ENCODE data around the gene PRPF6. TPM values are rescaled to one million over a fixed set of nuclear protein-coding genes. Genes with fewer than 3 reads are reported as not detected.

PRPF6 gene
- total RNA-seq, 1 experiment from 2014 or later: 181 TPM

DNA sequence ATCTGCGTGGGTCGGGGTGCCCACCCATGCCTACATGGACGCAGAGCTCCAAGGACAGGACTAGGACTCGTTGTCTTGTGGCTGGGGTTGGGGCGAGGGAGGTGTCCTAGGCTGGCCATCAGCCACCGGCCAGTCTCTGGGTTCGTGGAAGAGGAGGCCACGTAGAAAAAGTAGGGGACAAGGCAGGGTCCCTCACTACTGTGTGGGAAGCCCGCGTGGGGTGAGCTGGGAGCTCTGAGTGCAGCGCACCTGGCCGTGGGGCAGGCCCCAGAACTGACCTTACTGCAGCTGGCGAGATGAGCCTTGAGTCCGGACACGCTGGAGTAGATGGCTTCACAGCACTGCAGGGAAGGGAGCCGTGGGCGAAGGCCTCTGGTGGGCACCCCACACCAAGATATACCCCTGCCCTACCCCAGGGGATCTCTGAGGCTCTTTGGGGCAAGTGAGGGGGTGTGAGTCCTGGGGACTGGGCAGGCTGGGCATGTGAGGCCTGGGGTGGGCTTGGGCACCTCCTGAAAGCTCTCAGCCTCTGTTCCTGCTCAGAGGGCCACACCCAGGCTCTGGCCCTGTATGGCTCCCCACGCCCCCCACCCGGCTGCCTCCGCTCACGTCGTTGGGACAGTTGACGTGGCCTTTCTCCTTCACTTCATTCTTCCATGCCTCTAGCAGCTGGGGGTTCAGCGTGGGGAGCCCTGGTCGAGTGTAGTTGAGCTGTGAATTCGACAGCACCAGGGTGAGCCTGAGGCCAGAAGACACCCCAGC is 19.1 kb upstream of the PRPF6 start:
- BruUV-seq (replicated peaks): no TSS peak
- TF ChIP-seq CTCF (IDR thresholded peaks at IDR 0.05; ENCODE audit: insufficient read depth in 1 of 2, low read depth in 1 of 2, low read length in 1 of 2, severe bottlenecking in 1 of 2, unreplicated experiment in 1 of 2): no peak
- intact Hi-C loops (cut with micrococcal nuclease; ENCODE audit: unreplicated experiment): no loop called here
- peaks cover 56% of the 10 kb centered on the region for H3K36me3 Mint-ChIP-seq (ENCODE audit: insufficient read depth, unreplicated experiment)
- Histone ChIP-seq H3K27me3 (replicated peaks; ENCODE audit: control insufficient read depth, insufficient read depth, low read length) (no peaks in the 10 kb centered on the region), H3K9me3 (peaks cover 16% of the 10 kb centered on the region), H3K4me1 (peaks cover 13% of the 10 kb centered on the region), H3K4me3 (ENCODE audit: low read depth, low read length) (no peak overlapping the region), H3K36me3 (ENCODE audit: control insufficient read depth, insufficient read depth, low read length) (peaks cover 19% of the 10 kb centered on the region)
- H3K4me3 Mint-ChIP-seq (ENCODE audit: unreplicated experiment): no peak overlapping the region
- POLR2A ChIA-PET: no interaction called here
- no peak for DNase-seq
- CTCF ChIA-PET: interaction anchor here (0.6 kb wide), 1 partner anchor 12 kb away, joined by 3 read pairs; no protein-coding TSS in a partner anchor
- H3K27me3 Mint-ChIP-seq (ENCODE audit: insufficient read depth, unreplicated experiment): no peaks in the 10 kb centered on the region
- H3K9me3 Mint-ChIP-seq (ENCODE audit: unreplicated experiment): peaks cover 10% of the 10 kb centered on the region
- H3K27ac Mint-ChIP-seq (ENCODE audit: unreplicated experiment): no peak overlapping the region
- peaks cover 22% of the 10 kb centered on the region for H3K4me1 Mint-ChIP-seq (ENCODE audit: low read depth, unreplicated experiment)

DNA sequence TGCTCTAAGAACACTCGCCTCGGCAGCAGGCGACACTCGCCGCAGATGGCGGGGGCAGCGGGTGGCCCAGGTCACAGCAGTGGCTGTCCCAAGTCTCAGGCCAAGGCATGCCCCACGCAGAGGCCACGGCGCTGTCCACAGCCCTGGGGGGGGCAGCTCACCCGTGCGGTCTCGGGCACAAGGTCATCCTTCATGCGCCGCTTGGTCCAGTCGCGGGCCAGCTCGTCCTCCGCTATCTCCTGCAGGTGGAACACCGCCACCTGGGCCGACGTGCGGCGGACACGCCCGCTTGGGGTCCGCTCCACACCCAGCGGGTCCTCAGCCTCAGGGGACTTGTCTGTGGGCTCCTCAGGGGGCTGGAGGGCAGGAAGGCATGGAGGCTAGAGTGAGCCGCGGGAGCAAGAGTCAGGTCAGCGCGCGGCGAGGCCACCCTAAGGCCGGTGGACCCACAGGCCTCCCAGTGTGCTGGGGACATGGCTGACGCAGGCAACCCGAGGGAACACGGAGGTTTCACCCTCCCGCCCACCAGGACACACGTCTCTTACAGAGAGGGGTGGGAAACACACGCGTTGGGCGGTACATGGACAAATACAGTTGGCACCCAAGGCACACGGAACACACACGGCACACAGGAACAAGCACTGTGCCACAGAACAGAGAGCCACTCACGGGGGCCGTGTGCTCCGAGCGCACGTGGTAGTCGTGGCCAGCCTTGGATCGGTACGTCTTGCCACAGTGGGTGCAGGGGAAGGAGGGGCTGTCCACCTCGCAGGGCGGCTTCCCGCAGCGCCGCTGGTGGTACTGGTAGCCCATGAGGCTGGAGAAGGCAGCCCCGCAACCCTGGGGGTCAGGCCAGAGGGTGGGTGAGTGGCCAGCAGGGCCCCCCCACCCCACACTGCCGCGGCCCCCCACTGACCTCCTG is 18.2 kb upstream of the PRPF6 start:
- CTCF ChIA-PET: interaction anchor here (0.6 kb wide), 1 partner anchor 11 kb away, joined by 3 read pairs; no protein-coding TSS in a partner anchor
- H3K9me3 Mint-ChIP-seq (ENCODE audit: unreplicated experiment): peaks cover 10% of the 10 kb centered on the region

More for the DNA sequence above, 18.2 kb upstream of the PRPF6 start:
- no peak for DNase-seq
- Histone ChIP-seq H3K27me3 (replicated peaks; ENCODE audit: control insufficient read depth, insufficient read depth, low read length) (no peaks in the 10 kb centered on the region), H3K36me3 (ENCODE audit: control insufficient read depth, insufficient read depth, low read length) (peaks cover 22% of the 10 kb centered on the region), H3K4me1 (peaks cover 13% of the 10 kb centered on the region), H3K9me3 (peaks cover 23% of the 10 kb centered on the region), H3K4me3 (ENCODE audit: low read depth, low read length) (no peak overlapping the region)
- Mint-ChIP-seq H3K27me3 (ENCODE audit: insufficient read depth, unreplicated experiment) (no peaks in the 10 kb centered on the region), H3K4me1 (ENCODE audit: low read depth, unreplicated experiment) (peaks cover 16% of the 10 kb centered on the region), H3K27ac (ENCODE audit: unreplicated experiment) (no peak overlapping the region), H3K4me3 (ENCODE audit: unreplicated experiment) (no peak overlapping the region), H3K36me3 (ENCODE audit: insufficient read depth, unreplicated experiment) (peaks cover 56% of the 10 kb centered on the region)
- no TSS peak for BruUV-seq (replicated peaks)
- no peak for TF ChIP-seq CTCF (IDR thresholded peaks at IDR 0.05; ENCODE audit: insufficient read depth in 1 of 2, low read depth in 1 of 2, low read length in 1 of 2, severe bottlenecking in 1 of 2, unreplicated experiment in 1 of 2)
- POLR2A ChIA-PET: no interaction called here
- intact Hi-C loops (cut with micrococcal nuclease; ENCODE audit: unreplicated experiment): no loop called here

Measured in Caco-2 (cell line).